ENCODE measurements around the gene PCYT1A.

PCYT1A gene

DNA sequence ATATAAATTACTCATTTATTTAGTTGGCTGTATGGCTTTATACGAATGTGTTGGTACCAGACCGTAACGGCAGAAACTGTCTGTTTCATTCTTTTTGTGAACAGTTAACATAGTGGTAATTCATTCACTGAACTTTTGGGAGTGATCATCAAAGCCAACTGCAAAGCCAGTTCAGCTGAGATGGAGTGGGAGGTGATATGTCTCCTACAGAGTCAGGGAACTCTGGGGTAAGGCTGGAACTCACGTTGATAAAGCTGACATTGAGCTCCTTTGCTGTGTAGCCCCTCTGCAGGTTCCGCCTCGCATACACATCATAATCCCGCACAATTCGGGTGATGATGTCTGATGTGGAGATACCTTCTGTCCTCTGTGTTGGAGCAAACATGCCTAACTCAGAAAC lies 45.8 kb downstream of the PCYT1A start:
- DNase-seq (ENCODE audit: insufficient read length, low spot score), result no peak
- FAIRE-seq, result no peak
- TF ChIP-seq PAX5 (IDR thresholded peaks at IDR 0.05; ENCODE audit: insufficient read depth, low read length, severe bottlenecking), result no peak
- TF ChIP-seq TAF1 (IDR thresholded peaks at IDR 0.05; ENCODE audit: low read depth, low read length), result no peak
- no peak for TF ChIP-seq POLR2A (IDR thresholded peaks at IDR 0.05; ENCODE audit: low read depth, low read length)
- no peak for TF ChIP-seq POU2F2 (IDR thresholded peaks at IDR 0.05; ENCODE audit: low read depth, low read length)
- no peak for TF ChIP-seq SPI1 (IDR thresholded peaks at IDR 0.05; ENCODE audit: low read depth, low read length)
- TF ChIP-seq POLR2AphosphoS5 (IDR thresholded peaks at IDR 0.05; ENCODE audit: low read depth, low read length), result no peak

DNA sequence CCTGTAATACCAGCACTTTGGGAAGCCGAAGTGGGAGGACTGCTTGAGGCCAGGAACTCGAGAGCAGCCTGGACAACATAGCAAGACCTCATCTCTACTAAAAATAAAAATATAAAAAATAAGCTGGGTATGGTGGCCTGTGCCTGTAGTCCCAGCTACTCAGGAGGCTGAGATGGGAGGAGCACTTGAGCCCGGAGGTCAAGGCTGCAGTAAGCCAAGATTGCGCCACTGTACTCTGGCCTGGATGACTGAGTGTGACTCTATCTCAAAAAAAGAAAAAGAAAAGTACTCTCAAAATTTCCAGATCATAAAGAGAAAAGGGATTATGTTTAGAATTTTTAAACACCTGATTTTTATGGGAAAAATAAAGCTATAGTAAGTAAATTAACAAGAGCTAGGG lies 47.1 kb downstream of the PCYT1A start:
- TF ChIP-seq SPI1 (IDR thresholded peaks at IDR 0.05; ENCODE audit: low read depth, low read length), result no peak
- TF ChIP-seq POU2F2 (IDR thresholded peaks at IDR 0.05; ENCODE audit: low read depth, low read length), result no peak
- TF ChIP-seq TAF1 (IDR thresholded peaks at IDR 0.05; ENCODE audit: low read depth, low read length), result no peak
- no peak for TF ChIP-seq POLR2A (IDR thresholded peaks at IDR 0.05; ENCODE audit: low read depth, low read length)
- no peak for TF ChIP-seq PAX5 (IDR thresholded peaks at IDR 0.05; ENCODE audit: insufficient read depth, low read length, severe bottlenecking)
- TF ChIP-seq POLR2AphosphoS5 (IDR thresholded peaks at IDR 0.05; ENCODE audit: low read depth, low read length), result no peak
- DNase-seq (ENCODE audit: insufficient read length, low spot score) (no peak), FAIRE-seq (no peak)

DNA sequence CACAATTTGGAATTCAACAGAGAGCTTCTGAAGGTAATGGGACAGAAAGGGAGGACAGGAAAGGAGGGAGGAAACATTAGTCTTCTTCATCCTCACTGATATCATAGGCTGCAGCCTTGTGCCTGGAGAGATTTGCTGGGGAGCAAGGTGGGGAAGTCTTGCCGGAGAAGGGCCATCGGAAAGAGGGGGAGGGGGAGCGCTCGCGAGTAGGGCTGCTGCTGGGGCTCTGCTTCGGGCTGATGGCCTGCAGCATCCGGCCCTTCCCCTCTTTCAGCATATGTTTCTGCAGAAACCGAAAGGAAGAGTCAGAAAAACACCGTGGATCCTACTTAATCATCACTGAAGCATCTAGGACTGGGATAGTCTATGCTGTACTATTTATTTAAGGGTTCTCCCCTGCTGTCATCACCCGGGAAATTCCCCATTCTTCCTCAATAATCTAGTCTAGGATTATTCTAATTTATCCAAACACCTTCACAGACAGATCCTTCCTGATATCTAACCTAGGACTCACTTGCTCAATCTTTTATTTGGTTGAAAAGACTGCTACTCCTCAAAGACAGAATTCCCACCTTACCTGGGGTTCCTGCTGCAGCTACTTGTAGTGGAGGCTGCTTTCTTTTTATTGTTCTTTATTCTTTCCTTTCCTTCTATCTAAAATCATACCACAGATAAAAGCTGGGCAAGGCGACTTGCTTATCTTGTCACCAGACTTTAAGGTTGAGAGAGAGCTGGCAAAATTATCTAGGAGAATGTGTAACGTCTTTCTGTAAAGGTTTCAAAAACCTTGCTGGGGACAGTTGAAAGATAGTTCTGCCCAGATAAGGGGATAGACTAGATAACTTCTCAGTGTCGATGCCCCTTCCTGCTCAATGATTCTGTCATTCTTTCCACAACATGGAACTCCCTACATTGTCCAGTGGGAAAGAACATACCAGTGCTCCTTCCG lies 48.6 kb downstream of the PCYT1A start:
- TF ChIP-seq POLR2A (IDR thresholded peaks at IDR 0.05; ENCODE audit: low read depth, low read length) (no peak), PAX5 (IDR thresholded peaks at IDR 0.05; ENCODE audit: insufficient read depth, low read length, severe bottlenecking) (no peak), POU2F2 (IDR thresholded peaks at IDR 0.05; ENCODE audit: low read depth, low read length) (no peak), POLR2AphosphoS5 (IDR thresholded peaks at IDR 0.05; ENCODE audit: low read depth, low read length) (no peak), TAF1 (IDR thresholded peaks at IDR 0.05; ENCODE audit: low read depth, low read length) (no peak), SPI1 (IDR thresholded peaks at IDR 0.05; ENCODE audit: low read depth, low read length) (no peak)
- DNase-seq (ENCODE audit: insufficient read length, low spot score) (no peak), FAIRE-seq (no peak)

DNA sequence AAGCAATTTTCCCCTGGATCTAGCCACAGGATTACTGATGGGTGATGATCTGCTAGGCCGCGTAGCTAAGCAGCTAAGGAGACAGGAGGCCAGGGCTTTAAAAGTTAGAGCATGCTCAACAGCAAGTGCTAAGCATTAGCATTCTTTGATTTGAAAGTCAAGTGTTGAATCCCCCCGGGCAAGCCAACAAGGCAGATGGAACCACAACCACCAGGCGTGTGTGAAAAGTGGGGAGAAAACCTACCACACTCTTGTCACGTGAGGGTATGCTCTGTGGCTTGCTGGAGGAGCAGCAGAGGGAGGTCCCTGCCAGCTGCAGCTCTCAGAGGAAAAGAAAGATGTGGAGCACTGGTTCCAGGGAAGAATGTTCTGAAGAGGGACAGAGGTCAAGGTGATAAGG lies 50.3 kb downstream of the PCYT1A start:
- peak; percentile 40 for FAIRE-seq
- TF ChIP-seq SPI1 (IDR thresholded peaks at IDR 0.05; ENCODE audit: low read depth, low read length) (no peak), POU2F2 (IDR thresholded peaks at IDR 0.05; ENCODE audit: low read depth, low read length) (no peak), PAX5 (IDR thresholded peaks at IDR 0.05; ENCODE audit: insufficient read depth, low read length, severe bottlenecking) (no peak), POLR2AphosphoS5 (IDR thresholded peaks at IDR 0.05; ENCODE audit: low read depth, low read length) (no peak), POLR2A (IDR thresholded peaks at IDR 0.05; ENCODE audit: low read depth, low read length) (no peak), TAF1 (IDR thresholded peaks at IDR 0.05; ENCODE audit: low read depth, low read length) (no peak)
- no peak for DNase-seq (ENCODE audit: insufficient read length, low spot score)

DNA sequence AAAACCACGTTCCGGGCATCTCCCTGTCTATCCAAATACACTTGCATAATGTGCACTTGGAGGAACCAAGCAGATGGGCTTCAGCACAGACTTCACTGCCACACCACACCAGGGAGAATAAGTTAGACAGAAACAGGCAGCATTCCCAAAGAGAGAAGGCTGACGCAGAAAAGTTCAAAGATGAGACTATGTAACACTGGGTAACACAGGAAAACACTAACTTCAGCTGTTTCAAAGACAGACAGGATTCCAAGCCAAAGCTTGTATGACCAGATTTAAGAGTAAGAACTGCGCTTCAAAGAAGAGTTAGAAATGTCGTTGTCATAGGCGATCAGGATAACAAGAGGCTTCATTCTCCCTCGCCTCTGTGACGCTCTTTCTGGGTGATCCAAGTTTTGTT lies 51.3 kb downstream of the PCYT1A start:
- FAIRE-seq (peak; percentile 23), DNase-seq (ENCODE audit: insufficient read length, low spot score) (no peak)
- no peak for TF ChIP-seq POLR2A (IDR thresholded peaks at IDR 0.05; ENCODE audit: low read depth, low read length)
- TF ChIP-seq TAF1 (IDR thresholded peaks at IDR 0.05; ENCODE audit: low read depth, low read length), result no peak
- no peak for TF ChIP-seq POU2F2 (IDR thresholded peaks at IDR 0.05; ENCODE audit: low read depth, low read length)
- TF ChIP-seq POLR2AphosphoS5 (IDR thresholded peaks at IDR 0.05; ENCODE audit: low read depth, low read length), result no peak
- TF ChIP-seq SPI1 (IDR thresholded peaks at IDR 0.05; ENCODE audit: low read depth, low read length), result no peak
- TF ChIP-seq PAX5 (IDR thresholded peaks at IDR 0.05; ENCODE audit: insufficient read depth, low read length, severe bottlenecking), result no peak

DNA sequence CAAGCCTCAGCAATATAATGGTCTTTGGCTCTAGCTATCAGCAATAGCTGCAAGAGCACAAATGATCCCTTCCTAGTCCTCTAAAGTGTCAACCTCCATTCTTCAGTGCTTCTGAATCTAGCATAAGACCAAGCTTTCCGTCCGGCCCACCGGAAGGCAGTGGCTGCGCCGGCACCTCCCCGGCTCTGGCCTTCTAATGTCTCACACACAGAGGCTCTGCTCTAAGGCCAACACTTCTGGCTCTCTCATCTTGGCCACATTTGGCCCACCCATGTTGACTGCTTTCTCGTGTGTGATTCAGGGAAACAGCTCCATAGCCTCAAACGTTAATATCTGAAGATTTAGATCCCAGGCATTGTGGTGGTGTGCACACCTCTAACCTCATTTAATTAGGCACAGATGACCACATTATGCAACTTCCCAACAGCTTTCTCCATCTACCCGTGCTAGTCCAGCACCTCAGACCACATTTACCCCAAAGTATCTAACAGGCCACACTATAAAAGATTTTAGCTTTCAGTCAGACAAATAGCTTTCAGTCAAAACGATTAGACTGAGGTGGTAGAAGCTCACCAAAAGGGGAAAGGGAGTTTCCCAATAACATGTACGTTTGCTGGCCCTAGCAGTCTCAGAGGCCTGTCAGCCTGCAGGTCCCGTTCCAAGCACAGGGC lies 51.9 kb downstream of the PCYT1A start:
- FAIRE-seq, result no peak
- no peak for DNase-seq (ENCODE audit: insufficient read length, low spot score)
- TF ChIP-seq TAF1 (IDR thresholded peaks at IDR 0.05; ENCODE audit: low read depth, low read length), result no peak
- TF ChIP-seq POLR2A (IDR thresholded peaks at IDR 0.05; ENCODE audit: low read depth, low read length), result no peak
- no peak for TF ChIP-seq POU2F2 (IDR thresholded peaks at IDR 0.05; ENCODE audit: low read depth, low read length)
- no peak for TF ChIP-seq POLR2AphosphoS5 (IDR thresholded peaks at IDR 0.05; ENCODE audit: low read depth, low read length)
- no peak for TF ChIP-seq SPI1 (IDR thresholded peaks at IDR 0.05; ENCODE audit: low read depth, low read length)
- no peak for TF ChIP-seq PAX5 (IDR thresholded peaks at IDR 0.05; ENCODE audit: insufficient read depth, low read length, severe bottlenecking)

DNA sequence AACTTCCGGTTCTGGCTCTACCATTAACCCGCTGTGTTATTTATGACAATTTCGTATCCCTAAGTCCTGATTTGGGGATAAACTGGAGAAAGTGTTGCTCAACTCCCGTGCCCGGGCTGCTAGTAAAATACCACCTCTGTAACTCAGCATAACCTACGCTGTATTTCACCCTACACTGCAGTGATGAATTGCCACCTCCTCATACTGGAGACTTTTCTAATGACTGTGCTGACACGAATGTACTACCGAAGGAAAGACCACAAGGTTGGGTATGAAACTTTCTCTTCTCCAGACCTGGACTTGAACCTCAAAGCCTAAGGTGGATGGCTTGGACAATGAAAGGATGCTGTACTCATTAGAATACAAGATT lies 54.7 kb downstream of the PCYT1A start:
- FAIRE-seq (peak; percentile 65), DNase-seq (ENCODE audit: insufficient read length, low spot score) (no peak)
- no peak for TF ChIP-seq POLR2AphosphoS5 (IDR thresholded peaks at IDR 0.05; ENCODE audit: low read depth, low read length)
- TF ChIP-seq SPI1 (IDR thresholded peaks at IDR 0.05; ENCODE audit: low read depth, low read length), result no peak

DNA sequence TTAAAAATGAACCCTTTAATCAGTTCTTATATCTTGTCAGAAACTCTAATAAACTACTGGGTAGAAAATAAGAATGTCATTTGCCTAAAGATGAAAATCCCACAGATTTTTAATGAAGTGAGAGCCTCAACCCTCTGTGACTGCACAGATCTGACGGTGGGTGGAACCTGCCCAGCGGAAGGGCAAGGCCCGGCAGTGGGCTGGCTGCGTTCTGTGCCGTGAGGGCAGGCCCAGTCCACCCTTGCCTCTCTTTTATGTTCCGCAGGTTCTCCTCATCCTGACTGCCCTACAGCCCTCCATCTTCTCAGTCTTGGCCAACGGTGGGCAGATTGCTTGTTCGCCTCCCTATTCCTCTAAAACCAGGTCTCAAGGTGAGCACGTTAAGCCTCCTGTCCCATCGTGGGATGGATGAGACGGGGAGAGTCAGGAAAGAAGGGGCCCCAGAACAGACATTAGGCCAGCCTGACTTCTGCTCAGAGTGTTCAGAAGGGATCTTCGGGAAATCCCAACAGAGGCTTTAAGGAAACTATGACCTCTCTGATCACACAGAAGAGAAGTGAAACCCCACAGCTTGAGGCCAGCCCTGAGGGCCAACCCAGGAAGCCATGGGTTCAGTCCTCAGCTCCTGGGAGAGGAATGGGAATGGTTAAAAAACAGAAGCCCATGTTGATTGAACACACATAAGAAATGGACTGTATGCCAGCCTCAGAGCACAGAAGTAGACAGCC lies 55.2 kb downstream of the PCYT1A start:
- DNase-seq (ENCODE audit: insufficient read length, low spot score) (no peak), FAIRE-seq (no peak)
- no peak for TF ChIP-seq TAF1 (IDR thresholded peaks at IDR 0.05; ENCODE audit: low read depth, low read length)
- peak; percentile 93 for TF ChIP-seq SPI1 (IDR thresholded peaks at IDR 0.05; ENCODE audit: low read depth, low read length)
- TF ChIP-seq POLR2A (IDR thresholded peaks at IDR 0.05; ENCODE audit: low read depth, low read length), result no peak
- TF ChIP-seq POLR2AphosphoS5 (IDR thresholded peaks at IDR 0.05; ENCODE audit: low read depth, low read length), result no peak
- no peak for TF ChIP-seq PAX5 (IDR thresholded peaks at IDR 0.05; ENCODE audit: insufficient read depth, low read length, severe bottlenecking)
- no peak for TF ChIP-seq POU2F2 (IDR thresholded peaks at IDR 0.05; ENCODE audit: low read depth, low read length)
